ENCODE measurements around the gene PSMD11.

- TF ChIP-seq CTCF (conservative IDR thresholded peaks at IDR 0.05 in 1 of 2, IDR thresholded peaks at IDR 0.05 in 1 of 2; ENCODE audit: extremely low read depth in 1 of 2, insufficient read depth in 1 of 2, low read depth in 1 of 2, low read length in 2 of 2): no peak
- no peak for TF ChIP-seq EZH2 (IDR thresholded peaks at IDR 0.05; ENCODE audit: borderline replicate concordance, low read length)
Measured at GRCh38 chr17:32510466-32510865, 66.2 kb downstream of the PSMD11 start.
